Measurements from ENCODE around the gene CSK.

DNA sequence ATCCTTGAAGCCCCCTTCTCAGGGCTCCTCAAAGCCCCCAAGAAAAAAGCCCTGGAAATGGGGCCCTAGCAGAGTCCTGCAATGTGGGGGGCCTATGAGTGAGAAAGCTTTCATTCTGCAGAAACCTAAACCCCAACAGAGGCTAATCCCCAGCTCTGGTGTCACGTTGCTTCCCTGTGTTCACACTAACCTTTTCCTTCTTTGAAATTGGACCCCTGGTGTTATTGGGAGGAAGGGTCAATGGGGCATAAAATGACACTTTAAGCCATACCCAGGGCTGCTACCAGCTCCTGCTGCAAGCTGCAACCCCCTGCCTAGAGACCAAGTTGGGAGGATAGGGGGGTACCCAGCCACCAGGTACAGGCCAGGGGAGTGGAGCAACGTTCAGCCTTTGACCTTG is 31.1 kb upstream of the CSK start:
- no peak for TF ChIP-seq CTCF (IDR thresholded peaks at IDR 0.05)
- no peak for TF ChIP-seq ZFX (IDR thresholded peaks at IDR 0.05; ENCODE audit: borderline replicate concordance)

All from 22Rv1 (cell line).